ENCODE measurements around the gene RSBN1.

- TF ChIP-seq POLR2A (IDR thresholded peaks at IDR 0.05): no peak
- no peak for TF ChIP-seq CTCF (IDR thresholded peaks at IDR 0.05)
Observed at GRCh38 chr1:113751516-113751915, 60.8 kb downstream of the RSBN1 start.

Measured in lower leg skin (tissue), 3 donors.